Suppressor macrophage treated with lipopolysaccharide for 1 hour (primary cell): ENCODE data around the gene FOSL1.
A peak's percentile ranks its signal among the peaks of the same experiment; 100 is the strongest.
"Not testable (repeated sequence)": the region's sequence is repeated elsewhere in the genome, so short reads cannot be mapped to it uniquely, and the experiment has no call there.

Source experiments
- DNase-seq, 3 donors: peaks; one replicate each; pipeline ENCODE4 v3.0.0-alpha.2; 2020 to 2022

The FOSL1 gene

DNA sequence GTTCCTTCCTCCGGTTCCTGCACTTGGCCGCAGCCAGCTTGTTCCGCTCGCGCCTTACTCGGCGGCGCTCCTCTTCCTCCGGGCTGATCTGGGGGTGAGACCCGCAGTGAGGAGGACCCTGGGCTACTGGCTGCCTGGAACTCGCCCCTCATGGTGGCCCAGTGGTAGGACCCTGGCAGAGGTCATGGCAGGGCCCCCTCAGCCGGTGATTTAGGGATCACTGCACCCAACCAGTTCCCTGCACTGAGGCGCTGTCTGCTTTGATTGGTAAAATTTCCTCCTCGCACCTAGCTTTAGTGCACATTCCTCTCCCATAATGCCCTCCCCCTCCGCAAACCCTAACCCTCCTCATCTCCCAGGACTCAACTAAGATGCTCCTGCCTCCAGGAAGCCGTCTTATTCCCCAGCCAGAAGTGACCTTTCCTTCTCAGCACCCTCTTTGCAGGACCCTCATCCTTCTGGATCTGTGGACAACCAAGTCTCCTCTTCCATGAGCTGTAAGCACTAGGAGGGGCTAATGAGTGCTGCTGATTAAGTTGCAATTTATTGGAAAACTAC lies 6.1 kb downstream of the FOSL1 start:
- peak in 2 of 3 donors; percentile 46 to 62 for DNase-seq

DNA sequence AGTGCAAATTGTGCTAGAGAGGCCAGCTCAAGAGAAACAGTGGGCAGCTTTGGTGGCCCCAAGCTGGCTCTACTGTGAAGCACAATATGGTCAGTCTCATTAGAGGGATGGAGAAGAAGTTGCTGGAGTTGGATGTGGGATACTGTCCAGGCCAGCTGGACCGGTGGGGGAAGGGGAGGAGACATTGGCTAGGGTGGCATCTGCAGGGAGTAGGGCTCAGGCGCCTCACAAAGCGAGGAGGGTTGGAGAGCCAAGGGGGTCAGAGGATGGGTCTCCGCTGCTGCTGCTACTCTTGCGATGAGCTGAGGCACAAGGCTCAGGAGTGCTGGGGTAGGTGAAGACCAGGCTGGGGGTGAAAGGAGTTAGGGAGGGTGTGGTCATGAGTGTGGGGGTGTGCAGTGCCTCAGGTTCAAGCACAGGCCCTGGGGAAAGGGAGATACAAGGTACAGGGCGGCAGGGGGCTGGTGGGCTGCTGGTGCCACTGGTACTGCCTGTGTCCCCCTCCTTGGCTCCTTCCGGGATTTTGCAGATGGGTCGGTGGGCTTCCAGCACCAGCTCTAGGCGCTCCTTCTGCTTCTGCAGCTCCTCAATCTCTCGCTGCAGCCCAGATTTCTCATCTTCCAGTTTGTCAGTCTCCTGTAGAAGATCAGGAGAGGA lies 7.4 kb downstream of the FOSL1 start:
- no peak for DNase-seq

DNA sequence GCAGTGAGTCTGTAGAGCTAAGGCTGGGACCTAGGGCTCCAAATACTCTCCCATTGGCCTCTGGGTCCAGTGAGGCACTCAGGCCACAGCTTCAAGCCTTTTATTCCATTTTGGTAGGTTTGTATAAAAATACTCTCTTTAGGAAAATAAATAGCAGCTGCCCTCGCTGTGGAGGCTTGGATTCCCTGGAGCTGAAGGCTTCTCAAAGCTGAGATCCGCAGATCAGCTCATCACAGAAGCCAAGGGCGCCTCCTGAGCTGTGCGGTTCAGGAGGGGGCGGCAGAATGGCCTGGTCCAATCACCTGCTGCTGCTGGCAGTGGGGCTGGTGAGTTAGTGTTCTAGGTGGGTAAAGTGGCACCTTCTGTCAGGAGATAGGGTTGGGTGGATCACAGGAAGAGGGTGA lies 8.0 kb downstream of the FOSL1 start:
- not testable (repeated sequence) for DNase-seq

DNA sequence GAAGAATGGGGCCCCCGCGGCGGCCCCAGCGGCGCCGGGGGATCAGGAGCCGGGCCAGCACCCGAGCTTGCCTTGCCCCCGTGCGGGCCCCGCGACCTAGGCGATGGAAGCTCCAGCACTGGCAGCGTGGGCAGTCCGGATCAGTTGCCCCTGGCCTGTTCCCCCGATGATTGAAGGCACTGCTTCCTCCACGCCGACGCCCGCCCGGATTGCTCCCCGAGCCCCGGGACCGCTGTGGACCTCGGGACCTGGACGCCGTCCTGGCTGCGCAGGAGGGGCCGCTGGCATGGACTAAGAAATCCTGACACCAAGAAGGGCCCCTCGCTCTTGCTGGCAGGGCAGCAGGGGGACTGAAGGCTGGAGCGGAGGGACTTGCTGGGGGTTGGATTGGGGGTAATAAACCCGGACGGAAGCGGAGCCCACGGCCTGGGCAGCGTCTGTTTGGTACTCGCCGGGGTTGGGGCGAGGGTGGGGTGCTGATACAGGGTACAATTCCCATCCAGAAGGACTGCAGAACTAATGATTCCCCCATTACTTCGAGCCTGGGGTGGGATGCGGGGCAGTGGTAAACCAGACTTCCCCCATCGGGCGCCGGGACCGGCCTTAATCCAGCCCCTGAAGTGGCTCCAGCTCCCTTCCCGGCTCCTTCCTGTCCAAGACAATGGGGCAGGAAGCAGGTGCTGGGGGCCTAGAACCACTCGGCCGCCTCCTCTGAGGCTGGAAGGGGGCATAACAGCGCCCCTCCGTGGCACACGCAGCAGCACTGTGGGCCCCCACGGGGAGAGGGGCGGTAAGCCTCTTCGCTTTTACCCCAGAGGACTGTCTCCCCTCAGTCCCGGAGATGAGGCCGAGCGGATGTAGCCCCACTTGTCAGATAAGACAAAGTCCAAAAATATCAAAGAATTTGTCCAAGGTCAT lies 8.7 kb downstream of the FOSL1 start:
- peak in 1 of 3 donors; percentile 23 for DNase-seq

DNA sequence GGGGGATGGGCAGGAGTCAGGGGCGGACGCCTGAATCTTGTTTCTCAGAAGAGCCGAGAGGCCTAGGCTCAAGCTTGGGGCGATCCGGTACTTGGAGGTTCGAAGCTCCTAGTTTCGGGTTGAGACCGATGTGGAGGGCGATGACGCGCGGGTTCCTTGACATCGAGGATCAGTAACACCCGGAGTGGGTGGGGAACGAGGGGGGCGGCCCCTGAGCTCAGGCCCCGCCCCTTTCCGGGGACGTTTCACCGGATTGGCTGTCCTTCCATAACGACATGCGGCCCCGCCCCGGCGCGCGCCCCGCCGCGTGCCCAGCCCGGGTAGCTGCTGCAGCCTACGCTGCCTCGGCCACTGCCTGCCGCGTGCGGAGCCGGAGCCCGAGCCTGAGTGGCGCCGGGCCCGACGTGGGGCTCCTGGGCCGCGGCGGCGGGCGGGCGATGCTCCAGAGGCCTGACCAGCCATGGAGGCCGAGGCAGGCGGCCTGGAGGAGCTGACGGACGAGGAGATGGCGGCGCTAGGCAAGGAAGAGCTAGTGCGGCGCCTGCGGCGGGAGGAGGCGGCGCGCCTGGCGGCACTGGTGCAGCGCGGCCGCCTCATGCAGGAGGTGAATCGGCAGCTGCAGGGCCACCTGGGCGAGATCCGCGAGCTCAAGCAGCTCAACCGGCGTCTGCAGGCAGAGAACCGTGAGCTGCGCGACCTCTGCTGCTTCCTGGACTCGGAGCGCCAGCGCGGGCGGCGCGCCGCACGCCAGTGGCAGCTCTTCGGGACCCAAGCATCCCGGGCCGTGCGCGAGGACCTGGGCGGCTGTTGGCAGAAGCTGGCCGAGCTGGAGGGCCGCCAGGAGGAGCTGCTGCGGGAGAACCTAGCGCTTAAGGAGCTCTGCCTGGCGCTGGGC lies 9.6 kb downstream of the FOSL1 start, which contains the start of gene CCDC85B:
CCDC85B (plus strand) TSS at position 350 of the 895 bp plus-strand sequence; CDS start at position 461, 111 bp downstream.
- peak; percentile 99 to 100 (median 99) for DNase-seq

DNA sequence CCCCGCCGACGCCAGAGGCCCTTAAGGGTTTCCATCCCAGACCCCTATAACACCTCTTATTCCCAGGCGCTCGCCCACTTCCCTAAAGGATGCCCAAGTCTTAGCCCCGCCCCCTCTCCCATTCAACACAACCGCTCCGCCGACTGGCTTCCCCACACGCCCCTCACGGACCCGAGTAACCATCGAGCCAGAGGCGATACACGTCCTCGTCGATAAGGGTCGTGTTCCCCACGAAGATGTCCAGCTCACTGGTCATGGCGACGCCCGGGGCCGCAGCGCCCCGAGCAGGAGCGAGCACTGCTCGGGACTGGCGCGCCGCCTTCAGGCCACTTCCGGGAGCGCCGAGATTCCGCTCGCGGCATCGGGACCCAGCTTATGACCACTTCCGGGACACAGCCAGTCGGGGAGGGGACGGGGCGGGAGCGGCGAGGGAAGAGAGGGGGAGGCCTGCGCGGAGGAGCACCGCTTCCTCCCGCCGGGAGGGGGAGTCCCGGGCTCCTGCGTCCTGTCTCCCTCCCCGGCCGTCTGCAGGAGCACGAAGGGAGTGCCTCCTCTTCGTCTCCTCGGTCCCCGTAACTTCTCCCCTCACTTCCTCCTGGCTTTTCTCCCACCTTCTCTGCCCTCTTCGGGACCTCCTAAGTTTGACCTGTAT lies 11.9 kb downstream of the FOSL1 start, which contains the start of gene FIBP:
FIBP (minus strand) TSS at position 309 of the 652 bp plus-strand sequence; CDS start at position 256, 53 bp downstream.
- DNase-seq: peak; percentile 96 to 99 (median 98)

DNA sequence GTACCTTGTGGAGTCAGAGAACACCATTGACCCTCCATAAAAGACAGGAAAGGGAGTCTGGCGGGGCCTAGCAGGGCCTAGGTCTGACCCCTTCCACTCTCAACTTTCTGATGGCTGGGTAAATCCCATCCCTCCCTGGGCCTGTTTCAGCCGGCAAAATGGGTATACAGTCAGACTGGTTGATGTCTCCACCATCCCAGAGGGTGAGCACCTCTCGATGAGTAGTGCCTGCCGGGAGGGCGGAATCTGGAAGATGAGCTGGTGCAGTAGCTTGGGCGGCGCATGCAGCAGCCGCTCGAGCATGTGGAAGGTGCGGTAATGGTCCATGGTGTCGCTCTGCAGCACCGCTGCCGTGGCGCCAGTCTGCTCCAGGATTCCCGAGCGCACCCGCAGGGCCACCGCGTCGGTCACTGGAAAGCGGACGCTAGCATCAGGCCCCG lies 12.4 kb downstream of the FOSL1 start:
- DNase-seq: no peak

DNA sequence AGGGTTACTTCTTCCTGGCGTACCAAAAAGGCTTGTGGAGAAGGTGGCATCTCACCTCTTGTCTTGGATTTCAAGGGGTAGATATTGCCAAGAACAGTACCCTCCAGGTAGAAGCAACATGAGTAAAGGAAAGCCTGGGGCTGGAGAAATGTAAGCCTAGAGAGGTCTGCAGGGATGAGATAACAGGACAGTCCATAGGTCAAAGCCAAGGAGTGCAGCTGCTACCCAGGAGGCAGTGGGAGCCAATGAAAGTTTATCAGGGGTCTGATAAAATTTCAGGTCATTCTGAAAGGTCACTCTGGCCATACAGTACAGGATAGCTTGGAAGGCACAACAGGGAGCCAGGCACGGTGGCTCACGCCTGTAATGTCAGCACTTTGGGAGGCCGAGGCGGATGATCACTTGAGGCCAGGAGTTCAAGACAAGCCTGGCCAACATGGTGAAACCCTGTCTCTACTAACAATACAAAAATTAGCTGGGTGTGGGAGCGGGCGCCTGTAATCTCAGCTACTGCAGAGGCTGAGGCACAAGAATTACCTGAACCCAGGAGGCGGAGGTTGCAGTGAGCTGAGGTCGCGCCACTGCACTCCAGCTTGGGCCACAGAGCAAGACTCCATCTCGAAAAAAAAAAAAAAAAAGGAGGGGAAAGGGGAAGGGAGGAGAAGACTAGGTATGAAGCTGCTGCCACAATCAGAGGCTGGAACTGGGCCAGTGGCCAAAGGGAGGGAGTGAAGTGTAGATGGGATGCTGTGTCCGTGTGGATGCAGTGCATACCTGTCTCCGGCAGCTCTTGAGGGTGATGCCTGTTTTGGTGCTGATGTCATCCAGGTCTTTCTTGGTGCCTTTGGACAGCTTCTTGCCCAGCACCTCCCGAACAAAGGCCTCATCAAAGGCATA lies 13.1 kb downstream of the FOSL1 start:
- no peak for DNase-seq

DNA sequence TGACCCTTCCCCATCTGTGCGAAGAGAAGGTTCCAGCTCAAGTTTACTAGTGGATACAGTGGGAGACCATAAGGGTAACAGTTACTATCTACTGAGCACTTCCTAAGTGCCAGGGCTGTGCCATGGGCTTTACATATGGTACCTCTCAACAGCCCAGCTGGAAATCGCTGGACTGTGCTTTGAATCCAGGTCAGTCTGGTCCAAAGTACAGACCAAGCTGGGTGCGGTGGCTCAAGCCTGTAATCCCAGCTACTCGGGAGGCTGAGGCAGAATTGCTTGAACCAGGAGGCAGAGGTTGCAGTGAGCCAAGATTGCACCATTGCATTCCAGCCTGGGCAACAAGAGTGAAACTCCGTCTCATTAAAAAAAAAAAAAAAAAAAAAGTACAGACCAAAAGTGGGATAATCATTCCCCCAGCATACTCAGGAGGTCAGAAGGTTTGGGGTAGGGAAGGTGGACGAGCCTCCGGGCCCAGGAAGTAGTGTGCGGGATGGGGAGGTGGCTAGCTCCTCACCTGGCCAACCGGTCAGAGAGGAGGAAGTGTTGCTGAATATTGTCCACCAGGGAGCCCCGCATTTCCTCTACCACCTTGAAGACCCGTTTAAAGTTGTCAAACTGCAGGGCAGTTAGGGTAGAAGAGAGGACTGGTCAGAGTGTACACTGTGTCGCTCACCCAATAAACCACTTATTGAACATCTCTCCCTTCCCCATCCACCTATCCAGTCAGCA lies 14.2 kb downstream of the FOSL1 start:
- DNase-seq: no peak

DNA sequence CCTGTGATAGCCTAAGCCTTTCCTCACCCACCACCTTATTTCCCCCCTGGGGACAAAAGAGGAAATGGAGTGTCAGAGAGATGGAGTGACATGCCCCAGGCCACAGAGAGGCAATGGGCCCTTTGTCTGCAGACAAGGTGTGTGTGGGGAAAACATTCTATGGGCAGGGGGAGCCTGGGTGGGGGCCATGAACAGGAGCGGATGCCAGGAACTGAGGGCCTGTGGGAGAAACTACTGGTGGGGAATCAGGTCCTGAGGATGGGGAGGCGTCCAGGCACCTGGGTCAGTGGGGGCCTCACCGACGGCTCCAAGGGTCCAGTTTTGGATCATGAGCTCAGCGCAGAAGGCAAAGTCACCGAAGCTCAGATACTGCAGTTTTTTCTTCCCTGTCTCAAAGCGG lies 15.0 kb downstream of the FOSL1 start:
- no peak for DNase-seq

DNA sequence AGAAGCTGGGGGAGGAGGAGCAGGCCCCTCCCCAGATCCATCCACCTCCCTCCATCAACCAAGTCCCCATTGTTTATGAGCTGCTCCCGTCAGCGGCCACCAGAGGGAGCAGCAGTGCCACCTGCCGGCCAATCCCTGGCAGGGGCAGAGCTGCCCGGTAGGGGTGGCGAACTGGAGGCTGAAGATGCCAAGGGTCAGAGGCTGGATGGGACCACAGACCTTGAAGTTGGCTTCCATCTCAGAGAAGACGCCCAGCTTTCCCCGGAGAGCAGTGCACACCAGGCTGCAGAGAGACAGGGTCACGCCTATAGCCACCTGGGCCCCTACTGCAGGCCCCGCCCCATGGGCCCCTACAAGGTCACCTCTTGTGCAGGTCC lies 15.5 kb downstream of the FOSL1 start:
- peak; percentile 88 to 92 (median 90) for DNase-seq

DNA sequence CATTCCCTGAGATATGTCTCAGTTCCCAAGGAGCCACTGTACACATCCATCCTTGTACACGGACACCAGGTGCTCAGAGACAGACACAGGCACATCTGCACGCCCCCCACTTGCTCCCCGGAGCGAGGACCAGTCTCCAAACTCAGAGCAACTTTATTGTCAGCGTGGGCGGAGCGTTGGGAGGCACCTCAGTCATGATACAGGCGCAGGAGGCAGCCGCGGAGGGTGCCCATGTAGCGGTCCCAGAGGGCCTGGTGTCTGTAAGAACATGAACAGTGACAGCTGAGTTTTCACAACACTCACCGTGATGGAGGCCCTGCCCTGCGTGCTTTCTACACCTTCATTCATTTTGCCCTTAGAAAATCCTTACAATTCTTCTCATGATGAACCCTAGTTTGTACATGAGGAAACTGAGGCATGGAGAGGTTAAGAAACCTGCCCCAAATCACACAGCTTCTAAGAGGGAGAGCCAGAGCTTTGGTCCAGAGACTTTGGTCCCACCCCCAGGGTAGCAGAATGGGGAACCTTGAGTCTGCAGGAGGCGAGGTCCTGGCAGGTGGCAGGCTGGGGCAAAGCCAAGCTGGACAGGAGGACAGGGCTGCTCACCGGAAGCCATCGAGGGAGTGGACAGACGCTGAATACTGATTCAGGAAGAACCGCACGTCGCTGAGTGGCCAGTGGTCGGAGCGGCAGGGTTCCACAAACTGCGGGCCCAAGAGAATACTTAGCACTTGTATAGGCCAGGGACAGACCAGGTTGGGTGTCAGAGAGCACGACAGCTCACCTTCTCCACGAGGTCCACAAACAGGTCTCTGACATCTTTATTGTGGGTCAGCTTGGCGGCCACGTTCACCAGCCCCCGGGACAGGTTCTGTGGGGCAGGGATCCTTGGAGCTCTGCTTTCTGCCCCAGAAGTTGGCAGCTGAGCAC lies 16.1 kb downstream of the FOSL1 start:
- no peak for DNase-seq

DNA sequence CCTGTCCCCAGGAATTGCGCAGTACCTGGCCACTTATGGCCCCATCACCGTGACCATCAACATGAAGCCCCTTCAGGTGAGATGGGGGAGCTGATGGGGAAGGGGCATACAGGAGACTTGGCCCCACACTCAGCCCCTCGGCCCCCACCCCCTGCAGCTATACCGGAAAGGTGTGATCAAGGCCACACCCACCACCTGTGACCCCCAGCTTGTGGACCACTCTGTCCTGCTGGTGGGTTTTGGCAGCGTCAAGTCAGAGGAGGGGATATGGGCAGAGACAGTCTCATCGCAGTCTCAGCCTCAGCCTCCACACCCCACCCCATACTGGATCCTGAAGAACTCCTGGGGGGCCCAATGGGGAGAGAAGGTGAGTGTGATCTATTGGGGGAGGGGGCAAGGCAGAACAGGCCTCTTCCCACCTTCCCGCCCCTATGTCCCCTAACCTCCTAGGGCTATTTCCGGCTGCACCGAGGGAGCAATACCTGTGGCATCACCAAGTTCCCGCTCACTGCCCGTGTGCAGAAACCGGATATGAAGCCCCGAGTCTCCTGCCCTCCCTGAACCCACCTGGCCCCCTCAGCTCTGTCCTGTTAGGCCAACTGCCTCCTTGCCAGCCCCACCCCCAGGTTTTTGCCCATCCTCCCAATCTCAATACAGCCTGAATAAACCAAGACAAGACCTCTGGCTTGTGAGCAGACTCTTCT lies 17.0 kb downstream of the FOSL1 start:
- no peak for DNase-seq

DNA sequence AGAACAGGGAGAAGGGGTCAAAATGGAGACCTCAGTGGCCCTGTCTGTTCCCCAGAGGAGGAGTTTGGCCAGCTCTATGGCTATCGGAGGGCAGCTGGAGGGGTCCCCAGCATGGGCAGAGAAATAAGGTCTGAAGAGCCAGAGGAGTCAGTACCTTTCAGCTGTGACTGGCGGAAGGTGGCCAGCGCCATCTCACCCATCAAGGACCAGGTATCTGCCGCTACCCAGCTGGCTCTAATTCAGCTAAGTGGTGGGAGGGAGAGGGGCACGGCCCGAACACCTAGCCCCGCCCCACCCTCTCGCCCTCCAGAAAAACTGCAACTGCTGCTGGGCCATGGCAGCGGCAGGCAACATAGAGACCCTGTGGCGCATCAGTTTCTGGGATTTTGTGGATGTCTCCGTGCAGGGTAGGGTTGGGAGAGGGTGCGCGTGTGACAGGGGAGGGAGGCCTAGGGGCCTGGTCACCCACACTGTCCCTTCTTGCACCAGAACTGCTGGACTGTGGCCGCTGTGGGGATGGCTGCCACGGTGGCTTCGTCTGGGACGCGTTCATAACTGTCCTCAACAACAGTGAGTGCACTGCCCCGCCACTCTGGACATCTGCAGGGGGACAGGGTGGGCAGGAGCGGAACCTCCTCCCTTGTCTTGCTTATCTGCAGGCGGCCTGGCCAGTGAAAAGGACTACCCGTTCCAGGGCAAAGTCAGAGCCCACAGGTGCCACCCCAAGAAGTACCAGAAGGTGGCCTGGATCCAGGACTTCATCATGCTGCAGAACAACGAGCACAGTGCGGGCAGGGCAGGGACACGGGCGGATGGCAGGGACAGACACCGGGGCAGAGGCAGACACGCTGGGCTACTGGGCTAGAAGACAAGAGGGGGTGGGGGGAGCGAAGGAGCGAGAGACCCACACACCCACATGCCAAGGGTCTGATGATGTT lies 17.8 kb downstream of the FOSL1 start:
- DNase-seq: no peak

DNA sequence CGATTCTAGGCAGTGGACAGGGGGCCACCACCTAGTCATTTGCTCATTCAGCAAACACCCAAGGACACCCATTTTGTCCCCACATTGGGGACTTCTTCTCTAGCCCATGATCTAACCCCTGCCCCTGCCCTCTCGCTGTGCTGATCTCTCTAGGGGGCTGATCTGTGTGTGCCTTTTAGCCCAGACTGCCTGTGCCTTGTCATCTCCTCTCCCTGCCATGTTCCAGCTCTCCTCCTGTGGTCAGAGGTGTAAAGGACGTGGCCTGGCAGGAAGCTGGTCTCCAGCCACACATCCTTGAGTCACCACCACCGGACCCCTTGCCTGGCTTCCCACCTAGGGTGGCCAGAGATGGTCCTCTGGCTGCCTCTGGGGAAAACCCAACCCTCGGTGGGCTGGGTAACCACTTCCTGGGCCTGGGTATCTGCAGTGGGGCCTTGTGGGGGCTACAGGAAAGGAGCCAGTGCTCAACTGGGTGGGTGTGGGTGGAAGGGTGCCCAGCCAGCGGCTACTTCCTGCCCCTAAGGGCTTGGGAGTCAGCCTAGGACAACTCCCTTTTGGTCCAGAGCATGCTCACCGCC lies 19.3 kb downstream of the FOSL1 start:
- no peak for DNase-seq

DNA sequence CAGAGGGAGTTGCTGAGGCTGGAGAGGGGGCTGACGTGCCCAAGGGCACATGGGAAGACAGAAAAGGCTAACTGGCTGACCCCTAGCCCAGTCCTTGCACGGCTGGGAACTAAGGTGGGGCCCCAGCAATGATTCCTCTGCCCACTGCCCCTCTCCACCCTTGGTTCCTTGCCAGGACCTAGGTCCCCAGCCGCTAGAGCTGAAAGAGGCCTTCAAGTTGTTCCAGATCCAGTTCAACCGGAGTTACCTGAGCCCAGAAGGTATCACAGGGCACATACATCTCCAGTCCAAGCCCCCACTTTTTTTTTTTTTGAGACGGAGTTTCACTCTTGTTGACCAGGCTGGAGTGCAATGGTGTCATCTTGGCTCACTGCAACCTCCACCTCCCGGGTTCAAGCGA lies 20.2 kb downstream of the FOSL1 start:
- no peak for DNase-seq

DNA sequence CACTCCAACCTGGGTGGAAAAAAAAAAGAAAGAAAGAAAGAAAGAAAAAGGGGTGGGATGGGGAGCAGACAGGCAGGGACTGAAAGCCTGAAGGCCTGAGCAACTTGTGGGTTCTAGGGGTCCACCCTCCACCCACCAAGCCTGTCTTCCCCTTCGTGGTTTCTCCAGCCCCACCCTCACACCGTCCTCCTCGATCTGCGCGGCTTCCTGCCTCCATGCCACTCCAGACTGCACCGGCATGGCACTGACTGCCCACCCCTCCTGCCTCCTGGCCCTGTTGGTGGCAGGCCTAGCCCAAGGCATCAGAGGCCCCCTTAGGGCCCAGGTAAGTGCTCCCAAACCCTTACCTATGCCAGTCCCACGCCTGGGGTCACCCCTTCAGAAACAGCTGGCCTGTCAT lies 20.6 kb downstream of the FOSL1 start, which contains the start of gene CTSW:
CTSW (plus strand) TSS at position 221 of the 400 bp plus-strand sequence; CDS start at position 239, 18 bp downstream.
- DNase-seq: no peak
